ENCODE data around the gene ADGRD2. TPM values are rescaled to one million over a fixed set of nuclear protein-coding genes. Genes with fewer than 3 reads are reported as not detected.

The ADGRD2 gene
- total RNA-seq, 1 experiment from 2014 or later, result not detected

DNA sequence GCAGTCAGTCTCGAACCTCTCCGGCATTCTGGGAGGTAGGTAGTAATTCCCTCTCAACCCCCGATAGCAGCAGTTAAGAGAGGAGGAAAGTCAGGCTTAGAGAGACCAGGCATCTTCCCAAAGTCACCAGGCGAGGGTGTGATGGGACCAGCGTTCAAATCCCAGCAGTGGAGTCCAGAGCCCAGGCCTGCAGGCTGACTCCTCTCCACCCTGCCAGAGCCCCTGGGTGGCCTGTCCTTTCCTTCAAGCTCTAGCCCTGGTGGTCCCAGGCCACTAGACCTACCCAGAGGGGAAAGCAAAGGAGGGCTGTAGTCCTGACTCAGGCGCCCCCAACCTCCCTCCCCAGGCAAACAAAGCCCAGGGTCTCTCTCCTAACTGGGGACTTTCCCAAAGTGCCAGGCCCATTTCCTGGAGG is 61.2 kb downstream of the ADGRD2 start:
- H3K27ac ChIP-seq (ENCODE audit: low read depth, low read length, poor library complexity, severe bottlenecking), result no peak overlapping the region
- H3K9me3 ChIP-seq (ENCODE audit: low read depth, low read length, poor library complexity, severe bottlenecking), result no peaks in the 10 kb centered on the region
- H3K27me3 ChIP-seq (replicated peaks; ENCODE audit: insufficient read depth, low read depth, low read length, poor library complexity), result no peaks in the 10 kb centered on the region
- no peaks in the 10 kb centered on the region for H3K4me1 ChIP-seq (ENCODE audit: insufficient read depth, low read length, poor library complexity, severe bottlenecking)
- intact Hi-C loops (cut with micrococcal nuclease; ENCODE audit: unreplicated experiment), result no loop called here
- BruUV-seq (replicated peaks), result no TSS peak
- ChIA-PET POLR2A (ENCODE audit: low non-redundant PET) (no interaction called here), CTCF (no interaction called here)
- no peaks in the 10 kb centered on the region for H3K36me3 ChIP-seq (ENCODE audit: insufficient read depth, low read length, poor library complexity, severe bottlenecking)
- TF ChIP-seq EZH2 (IDR thresholded peaks at IDR 0.05; ENCODE audit: borderline replicate concordance, low read depth, low read length, poor library complexity, severe bottlenecking), result no peak
- no peak for DNase-seq (ENCODE audit: low spot score)
- H3K4me3 ChIP-seq (ENCODE audit: low read depth, low read length, poor library complexity, severe bottlenecking), result no peak overlapping the region

GRCh38 chr9:124511891-124512805 is 61.9 kb downstream of the ADGRD2 start:
- no peak overlapping the region for H3K4me3 ChIP-seq (ENCODE audit: low read depth, low read length, poor library complexity, severe bottlenecking)
- POLR2A ChIA-PET (ENCODE audit: low non-redundant PET), result no interaction called here
- no peaks in the 10 kb centered on the region for H3K27me3 ChIP-seq (replicated peaks; ENCODE audit: insufficient read depth, low read depth, low read length, poor library complexity)
- DNase-seq (ENCODE audit: low spot score), result no peak
- no peak overlapping the region for H3K27ac ChIP-seq (ENCODE audit: low read depth, low read length, poor library complexity, severe bottlenecking)
- no peaks in the 10 kb centered on the region for H3K9me3 ChIP-seq (ENCODE audit: low read depth, low read length, poor library complexity, severe bottlenecking)
- intact Hi-C loops (cut with micrococcal nuclease; ENCODE audit: unreplicated experiment), result no loop called here
- CTCF ChIA-PET, result no interaction called here
- BruUV-seq (replicated peaks), result no TSS peak
- no peaks in the 10 kb centered on the region for H3K4me1 ChIP-seq (ENCODE audit: insufficient read depth, low read length, poor library complexity, severe bottlenecking)
- no peaks in the 10 kb centered on the region for H3K36me3 ChIP-seq (ENCODE audit: insufficient read depth, low read length, poor library complexity, severe bottlenecking)
- TF ChIP-seq EZH2 (IDR thresholded peaks at IDR 0.05; ENCODE audit: borderline replicate concordance, low read depth, low read length, poor library complexity, severe bottlenecking) (no peak), CTCF (conservative IDR thresholded peaks at IDR 0.05; ENCODE audit: low read depth, low read length) (no peak)

DNA sequence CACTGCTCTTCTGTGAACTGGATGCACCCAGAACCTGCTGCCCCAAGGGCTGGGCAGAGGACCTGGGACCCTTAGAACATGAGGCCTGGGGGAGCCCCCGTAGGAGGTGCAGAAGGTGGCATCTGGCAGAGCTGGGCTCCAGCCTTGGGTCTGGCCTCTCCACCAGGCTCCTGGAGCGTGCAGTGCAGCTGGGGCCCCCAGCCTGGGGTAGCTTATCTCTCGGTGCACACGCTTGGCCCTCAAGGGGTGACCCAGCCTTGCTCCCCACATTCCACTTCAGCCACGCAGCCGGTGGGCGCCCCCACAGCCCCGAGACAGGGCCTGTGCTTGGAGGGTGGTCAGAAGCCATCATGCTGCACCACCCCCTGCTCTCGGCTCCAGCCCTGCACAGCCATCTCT is 62.6 kb downstream of the ADGRD2 start:
- CTCF ChIA-PET, result no interaction called here
- intact Hi-C loops (cut with micrococcal nuclease; ENCODE audit: unreplicated experiment), result no loop called here
- Histone ChIP-seq H3K4me3 (ENCODE audit: low read depth, low read length, poor library complexity, severe bottlenecking) (no peak overlapping the region), H3K27me3 (replicated peaks; ENCODE audit: insufficient read depth, low read depth, low read length, poor library complexity) (no peaks in the 10 kb centered on the region), H3K9me3 (ENCODE audit: low read depth, low read length, poor library complexity, severe bottlenecking) (no peaks in the 10 kb centered on the region), H3K36me3 (ENCODE audit: insufficient read depth, low read length, poor library complexity, severe bottlenecking) (no peaks in the 10 kb centered on the region), H3K27ac (ENCODE audit: low read depth, low read length, poor library complexity, severe bottlenecking) (no peak overlapping the region), H3K4me1 (ENCODE audit: insufficient read depth, low read length, poor library complexity, severe bottlenecking) (no peaks in the 10 kb centered on the region)
- POLR2A ChIA-PET (ENCODE audit: low non-redundant PET), result no interaction called here
- no TSS peak for BruUV-seq (replicated peaks)
- no peak for TF ChIP-seq CTCF (conservative IDR thresholded peaks at IDR 0.05; ENCODE audit: low read depth, low read length)
- no peak for DNase-seq (ENCODE audit: low spot score)

Measured in A673 (cell line).